H9 (cell line): ENCODE measurements around the gene COP1. TPM values are rescaled to one million over a fixed set of nuclear protein-coding genes. Genes with fewer than 3 reads are reported as not detected.
A peak's percentile ranks its signal among the peaks of the same experiment; 100 is the strongest.

ENCODE experiments used
- DNase-seq: peaks from one replicate; pipeline ENCODE4 v3.0.0-alpha.2; 2017
- H2AFZ ChIP-seq: one replicate; pipeline ENCODE4 v1.6.1; 2013; ENCODE audit warnings: mild to moderate bottlenecking, low read length, control low read depth, moderate library complexity
- H2AK5ac ChIP-seq: 2 replicates; pipeline ENCODE4 v1.6.1; 2013; ENCODE audit warnings: low read length, control low read depth, mixed read lengths; ENCODE audit not compliant: insufficient read length
- H2BK120ac ChIP-seq: one replicate; pipeline ENCODE4 v1.6.1; 2013; ENCODE audit warnings: low read depth, mild to moderate bottlenecking, low read length, control low read depth, inconsistent platforms; ENCODE audit not compliant: poor library complexity, severe bottlenecking
- H2BK12ac ChIP-seq: 2 replicates; pipeline ENCODE4 v1.6.1; 2013; ENCODE audit warnings: low read length, control low read depth, mixed read lengths, low read depth; ENCODE audit not compliant: insufficient read length
- H2BK15ac ChIP-seq: 2 replicates; pipeline ENCODE4 v1.6.1; 2013; ENCODE audit warnings: low read depth, low read length, control low read depth
- H2BK20ac ChIP-seq: one replicate; pipeline ENCODE4 v1.6.1; 2013; ENCODE audit warnings: low read depth, mild to moderate bottlenecking, low read length, control low read depth, inconsistent platforms; ENCODE audit not compliant: poor library complexity, severe bottlenecking
- H2BK5ac ChIP-seq: 2 replicates; pipeline ENCODE4 v1.6.1; 2013; ENCODE audit warnings: low read length, control low read depth, mixed read lengths; ENCODE audit not compliant: insufficient read length
- H3K14ac ChIP-seq: 2 replicates; pipeline ENCODE4 v1.6.1; 2013; ENCODE audit warnings: low read length, control low read depth; ENCODE audit not compliant: insufficient read depth
- H3K18ac ChIP-seq: 2 replicates; pipeline ENCODE4 v1.6.1; 2013; ENCODE audit warnings: low read depth, mild to moderate bottlenecking, mixed read lengths, low read length, control low read depth; ENCODE audit not compliant: insufficient read length
- H3K23ac ChIP-seq: 2 replicates; pipeline ENCODE4 v1.6.1; 2013; ENCODE audit warnings: low read length, control low read depth, mixed read lengths, low read depth; ENCODE audit not compliant: insufficient read length
- H3K23me2 ChIP-seq: 2 replicates; pipeline ENCODE4 v1.6.1; 2013; ENCODE audit warnings: low read depth, mild to moderate bottlenecking, mixed read lengths, low read length, control low read depth; ENCODE audit not compliant: insufficient read length, poor library complexity, severe bottlenecking
- H3K27ac ChIP-seq: 2 replicates; pipeline ENCODE4 v1.5.1; 2013; ENCODE audit warnings: low read length, control low read depth, mixed read lengths, low read depth; ENCODE audit not compliant: insufficient read length
- H3K27me3 ChIP-seq: 2 replicates; pipeline ENCODE4 v1.6.1; 2013; ENCODE audit warnings: low read length, control low read depth, inconsistent platforms; ENCODE audit not compliant: insufficient read depth
- H3K4ac ChIP-seq: 2 replicates; pipeline ENCODE4 v1.6.1; 2013; ENCODE audit warnings: low read depth, mild to moderate bottlenecking, control low read depth, inconsistent platforms, low read length, moderate library complexity
- H3K4me1 ChIP-seq: 2 replicates; pipeline ENCODE4 v1.6.1; 2013; ENCODE audit warnings: low read length, control low read depth, inconsistent platforms; ENCODE audit not compliant: insufficient read depth
- H3K4me2 ChIP-seq: 2 replicates; pipeline ENCODE4 v1.6.1; 2013; ENCODE audit warnings: low read length, control low read depth, mixed read lengths; ENCODE audit not compliant: insufficient read length, insufficient read depth
- H3K56ac ChIP-seq: 2 replicates; pipeline ENCODE4 v1.6.1; 2013; ENCODE audit warnings: low read depth, mild to moderate bottlenecking, mixed read lengths, low read length, control low read depth; ENCODE audit not compliant: insufficient read length
- H3K79me1 ChIP-seq: 2 replicates; pipeline ENCODE4 v1.6.1; 2013; ENCODE audit warnings: low read depth, mild to moderate bottlenecking, moderate library complexity, low read length, control low read depth, inconsistent platforms; ENCODE audit not compliant: insufficient read depth, poor library complexity, severe bottlenecking
- H3K79me2 ChIP-seq: 2 replicates; pipeline ENCODE4 v1.6.1; 2013; ENCODE audit warnings: low read length, control low read depth, inconsistent platforms; ENCODE audit not compliant: insufficient read depth
- H3K9ac ChIP-seq: 2 replicates; pipeline ENCODE4 v1.6.1; 2013; ENCODE audit warnings: low read length, control low read depth, mixed read lengths; ENCODE audit not compliant: insufficient read length; ENCODE audit errors: extremely low read depth
- H3K9me3 ChIP-seq: one replicate; pipeline ENCODE4 v1.6.1; 2013; ENCODE audit warnings: low read depth, low read length, inconsistent platforms; ENCODE audit not compliant: control insufficient read depth
- H3T11ph ChIP-seq: one replicate; pipeline ENCODE4 v1.6.1; 2013; ENCODE audit warnings: mild to moderate bottlenecking, low read length, control low read depth, inconsistent platforms
- H4K20me1 ChIP-seq: one replicate; pipeline ENCODE4 v1.6.1; 2013; ENCODE audit not compliant: control insufficient read depth, insufficient read length, insufficient read depth
- H4K5ac ChIP-seq: 2 replicates; pipeline ENCODE4 v1.6.1; 2013; ENCODE audit warnings: low read depth, mild to moderate bottlenecking, mixed read lengths, low read length, control low read depth; ENCODE audit not compliant: insufficient read length
- H4K8ac ChIP-seq: replicated peaks from 2 replicates; pipeline ENCODE4 v1.6.1; 2013; ENCODE audit warnings: low read length, control low read depth, mixed read lengths, low read depth; ENCODE audit not compliant: insufficient read length
- H4K91ac ChIP-seq: 2 replicates; pipeline ENCODE4 v1.6.1; 2013; ENCODE audit warnings: low read depth, mild to moderate bottlenecking, moderate library complexity, mixed read lengths, low read length, control low read depth; ENCODE audit not compliant: insufficient read length
- H3K27ac Mint-ChIP-seq, 3 experiments: 2 replicates in 2 of 3; 3 replicates in 1 of 3; pipeline ENCODE4 v1.8.0; 2020 to 2021; ENCODE audit warnings: mixed read lengths in 3 of 3, mild to moderate bottlenecking in 1 of 3, moderate library complexity in 1 of 3
- H3K27me3 Mint-ChIP-seq: 2 replicates; pipeline ENCODE4 v1.8.0; 2021; ENCODE audit warnings: low read depth, mild to moderate bottlenecking, moderate library complexity, mixed read lengths
- H3K36me3 Mint-ChIP-seq, 3 experiments: 2 replicates in 2 of 3; 3 replicates in 1 of 3; pipeline ENCODE4 v1.8.0; 2020 to 2021; ENCODE audit warnings: low read depth in 3 of 3, mixed read lengths in 3 of 3; ENCODE audit not compliant: insufficient read depth in 1 of 3
- H3K4me1 Mint-ChIP-seq, 2 experiments: 2 replicates each; pipeline ENCODE4 v1.8.0; 2020; ENCODE audit warnings: mixed read lengths in 2 of 2
- H3K4me3 Mint-ChIP-seq, 2 experiments: 2 replicates in 1 of 2; 3 replicates in 1 of 2; pipeline ENCODE4 v1.8.0; 2020 to 2021; ENCODE audit warnings: mild to moderate bottlenecking in 2 of 2, mixed read lengths in 2 of 2, moderate library complexity in 1 of 2
- H3K9me3 Mint-ChIP-seq, 2 experiments: 2 replicates in 1 of 2; 3 replicates in 1 of 2; pipeline ENCODE4 v1.8.0; 2020; ENCODE audit warnings: mild to moderate bottlenecking in 2 of 2, mixed read lengths in 2 of 2, moderate library complexity in 1 of 2
- CTCF ChIP-seq: fragments of 200-600 bp; sonication (generic); conservative IDR thresholded peaks from 3 replicates; pipeline ENCODE4 v1.8.0; 2021; ENCODE audit warnings: antibody characterized with exemption, mild to moderate bottlenecking
- WGBS: extraction: QIAGEN DNeasy Blood & Tissue Kit; methylation state at CpG from one replicate; pipeline ENCODE4 v1.1.7; 2013; ENCODE audit warnings: missing lambda C conversion rate, low lambda C conversion rate, mixed read lengths; ENCODE audit not compliant: insufficient read length; ENCODE audit errors: extremely low coverage; 5-methylcytosine and 5-hydroxymethylcytosine counted together
- total RNA-seq: library from RNA; stranded (reverse); gene quantifications from 2 replicates; pipeline ENCODE4 v1.2.1, GENCODE V29; 2021

Gene COP1
- total RNA-seq, 1 experiment from 2014 or later, result 41.3 TPM

- Histone ChIP-seq H3K79me2 (no peaks in the 10 kb centered on the region), H3K4me1 (no peaks in the 10 kb centered on the region), H3K4me2 (no peak overlapping the region), H2BK5ac (no peak overlapping the region), H2AK5ac (no peak overlapping the region), H3K9ac (no peak overlapping the region), H3K9me3 (no peaks in the 10 kb centered on the region), H2AFZ (no peak overlapping the region), H2BK120ac (no peak overlapping the region), H2BK15ac (no peak overlapping the region), H3K14ac (no peak overlapping the region), H4K5ac (no peak overlapping the region), H2BK12ac (no peak overlapping the region), H3T11ph (no peak overlapping the region), H3K23ac (no peak overlapping the region), H4K8ac (no peak overlapping the region), H3K4ac (no peak overlapping the region), H3K27me3 (no peaks in the 10 kb centered on the region), H3K27ac (no peak overlapping the region), H2BK20ac (no peak overlapping the region), H3K18ac (no peak overlapping the region), H3K56ac (no peak overlapping the region), H3K23me2 (no peaks in the 10 kb centered on the region), H4K20me1 (no peaks in the 10 kb centered on the region), H4K91ac (no peak overlapping the region), H3K79me1 (no peaks in the 10 kb centered on the region)
- peak; percentile 58 for TF ChIP-seq CTCF
- WGBS, result no CpG with 5 or more reads among the region's 1 CpG
- Mint-ChIP-seq H3K36me3 (peaks cover 10 to 26% (median 10%) of the 10 kb centered on the region in 3 experiments), H3K4me1 (no peaks in the 10 kb centered on the region), H3K27ac (no peak overlapping the region), H3K27me3 (no peaks in the 10 kb centered on the region), H3K9me3 (no peaks in the 10 kb centered on the region; a peak in 1 of 5 replicates), H3K4me3 (no peak overlapping the region)
- DNase-seq, result no peak
Measured at GRCh38 chr1:176119549-176119948, 87.5 kb downstream of the COP1 start.
